CD4-positive, alpha-beta T cell treated with Interferon alpha-2 for 1 hour (primary cell): ENCODE results near the gene SLC10A1.
A peak's percentile ranks its signal among the peaks of the same experiment; 100 is the strongest.

Experiments
- DNase-seq, 2 donors: peaks; one replicate each; pipeline ENCODE4 v3.0.0-alpha.2; 2020 to 2022

Gene SLC10A1

DNA sequence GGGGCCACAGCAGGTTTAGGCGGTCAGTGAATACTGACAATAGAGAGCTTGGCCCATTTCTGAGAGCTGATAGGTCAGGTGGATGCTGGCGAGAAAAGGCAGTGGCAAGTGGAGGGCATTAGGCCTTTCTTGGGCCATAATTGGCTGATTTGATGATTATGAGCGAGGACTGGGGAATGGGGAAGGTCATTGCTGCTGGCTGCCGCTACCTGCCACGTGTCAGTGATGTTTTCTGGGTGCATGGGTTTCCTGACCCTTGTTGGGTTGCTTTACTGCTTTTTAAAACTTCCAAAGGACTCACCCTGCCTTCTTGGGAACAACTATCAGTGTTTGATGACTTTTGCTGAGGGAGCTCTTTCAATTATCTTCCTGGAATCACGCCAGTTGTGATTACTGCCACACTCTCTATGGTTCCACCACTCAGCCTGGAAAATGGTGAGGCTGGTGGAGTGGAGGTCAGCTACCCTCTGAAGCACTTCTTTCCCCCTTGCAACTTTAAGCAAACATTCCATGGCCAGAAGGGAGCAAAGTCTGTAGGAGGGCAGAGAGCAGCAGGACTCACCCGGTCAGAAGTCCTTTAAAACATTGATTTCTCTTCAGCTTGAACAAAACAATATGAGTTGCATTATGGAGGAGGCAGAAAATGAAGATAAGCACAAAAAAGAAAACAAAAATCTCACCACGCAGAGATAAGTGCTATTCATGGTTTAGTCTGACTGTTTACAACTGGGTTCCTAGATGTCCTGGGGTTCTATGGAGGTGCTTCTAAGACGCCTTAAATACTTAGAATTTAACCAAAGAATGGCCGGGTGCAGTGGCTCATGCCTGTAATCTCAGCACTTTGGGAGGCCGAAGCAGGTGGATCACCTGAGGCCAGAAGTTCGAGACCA is 12.1 kb upstream of the SLC10A1 start:
- no peak for DNase-seq

DNA sequence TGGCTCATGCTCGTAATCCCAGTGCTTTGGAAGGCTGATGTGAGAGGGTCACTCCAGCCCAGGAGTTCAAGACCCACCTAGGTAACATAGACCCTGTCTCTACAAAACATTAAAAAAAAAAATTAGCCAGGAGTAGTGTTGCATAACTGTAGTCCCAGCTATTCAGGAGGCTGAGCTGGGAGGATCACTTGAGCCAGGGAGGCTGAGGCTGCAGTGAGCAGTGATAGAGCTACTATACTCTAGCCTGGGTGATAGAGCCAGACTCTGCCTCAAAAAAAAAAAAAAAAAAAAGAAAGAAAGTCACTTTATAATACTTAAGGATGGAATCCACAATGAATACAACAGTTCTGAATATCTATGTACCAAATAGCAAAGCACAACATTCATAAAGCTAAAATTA is 10.2 kb upstream of the SLC10A1 start:
- no peak for DNase-seq

DNA sequence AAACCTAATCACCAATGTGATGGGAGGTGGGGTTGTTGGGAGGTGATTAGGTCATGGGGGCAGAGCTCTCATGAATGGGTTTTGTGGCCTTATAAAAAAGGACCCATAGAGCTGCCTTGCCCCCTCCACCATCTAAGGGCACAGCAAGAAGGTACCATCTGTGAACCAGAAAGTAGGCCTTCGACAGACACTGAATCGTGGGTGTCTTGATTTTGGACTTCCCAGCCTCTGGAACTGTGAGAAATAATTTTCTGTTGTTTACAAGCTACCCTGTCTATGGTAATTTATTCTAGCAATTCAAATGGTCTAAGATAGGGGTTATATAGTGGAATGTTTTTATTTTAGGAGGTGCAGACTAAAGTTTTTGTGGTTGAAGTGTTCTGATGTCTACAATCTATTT is 7.9 kb upstream of the SLC10A1 start:
- no peak for DNase-seq

DNA sequence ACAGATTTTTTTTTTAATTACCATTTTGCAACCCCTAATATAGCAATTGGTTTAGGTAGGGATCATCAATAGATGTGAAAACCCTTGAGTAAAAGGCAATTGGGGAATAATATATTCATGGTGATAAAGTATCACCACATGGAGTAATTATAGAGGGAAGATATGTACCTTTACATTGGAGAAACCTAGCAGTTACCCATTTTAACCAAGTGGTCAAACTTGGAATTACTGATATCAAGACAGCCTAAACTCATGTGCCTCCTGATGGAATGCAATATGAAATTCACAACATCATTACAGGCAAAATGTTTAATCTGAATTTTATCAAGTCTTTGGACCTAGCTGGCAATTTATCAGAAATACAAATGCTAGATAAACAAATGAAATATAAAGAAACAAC is 6.7 kb upstream of the SLC10A1 start:
- DNase-seq = no peak

DNA sequence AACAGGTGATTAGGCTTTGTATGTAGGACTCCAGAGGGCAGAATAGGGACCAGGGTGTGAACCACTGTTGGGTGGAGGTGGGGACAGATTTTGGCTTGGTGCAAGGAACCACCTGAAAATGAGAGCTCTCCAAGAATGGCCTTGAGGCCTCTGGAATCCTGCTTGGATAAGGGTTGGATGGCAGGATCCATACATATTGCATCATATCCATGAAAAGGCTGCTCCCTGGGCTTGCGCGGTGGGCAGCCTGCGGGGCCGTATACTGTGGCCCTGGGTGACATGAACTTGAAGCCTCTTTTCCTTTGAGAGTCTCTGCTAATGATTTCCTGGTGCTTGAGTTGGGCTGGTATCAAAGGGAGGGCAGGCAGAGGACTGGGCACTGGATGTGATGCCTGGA is 1.3 kb upstream of the SLC10A1 start:
- DNase-seq = no peak

DNA sequence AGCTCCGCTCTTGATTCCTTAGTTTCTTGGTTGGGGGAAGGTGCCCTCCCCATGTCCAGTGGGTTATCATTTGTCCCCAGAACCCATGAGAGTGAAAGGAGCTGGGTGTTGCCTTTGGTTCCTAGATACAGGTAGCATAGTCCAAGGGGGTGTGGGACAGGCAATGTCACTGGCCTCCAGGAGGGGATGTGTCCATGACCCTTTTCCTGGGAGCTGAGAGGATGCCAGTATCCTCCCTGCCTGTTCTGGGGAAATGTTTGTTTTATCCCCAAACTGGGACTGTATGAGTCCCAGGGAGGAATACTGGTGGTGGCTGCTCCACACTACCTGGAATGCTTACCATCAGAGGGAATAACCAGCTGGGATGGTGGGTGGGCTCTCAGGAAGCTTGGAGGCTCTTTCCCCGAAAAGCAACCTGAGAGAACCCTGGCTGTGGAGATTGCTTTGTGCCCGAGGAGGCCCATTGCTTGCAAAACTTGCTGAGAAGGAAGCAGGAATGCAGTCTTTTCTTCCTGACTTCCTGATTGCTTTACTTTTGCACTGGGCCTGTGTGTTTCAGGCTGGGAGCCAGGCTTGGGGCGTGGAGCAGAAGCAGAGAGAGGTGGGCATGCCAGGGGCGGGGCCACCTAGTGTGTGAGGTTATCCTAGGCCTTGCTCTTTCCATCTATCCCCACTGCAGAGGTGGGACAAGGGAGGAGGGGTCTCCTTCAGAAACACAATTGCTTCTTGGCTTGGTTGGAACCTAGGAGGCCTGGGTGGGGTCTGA is 715 bp upstream of the SLC10A1 start:
- no peak for DNase-seq

DNA sequence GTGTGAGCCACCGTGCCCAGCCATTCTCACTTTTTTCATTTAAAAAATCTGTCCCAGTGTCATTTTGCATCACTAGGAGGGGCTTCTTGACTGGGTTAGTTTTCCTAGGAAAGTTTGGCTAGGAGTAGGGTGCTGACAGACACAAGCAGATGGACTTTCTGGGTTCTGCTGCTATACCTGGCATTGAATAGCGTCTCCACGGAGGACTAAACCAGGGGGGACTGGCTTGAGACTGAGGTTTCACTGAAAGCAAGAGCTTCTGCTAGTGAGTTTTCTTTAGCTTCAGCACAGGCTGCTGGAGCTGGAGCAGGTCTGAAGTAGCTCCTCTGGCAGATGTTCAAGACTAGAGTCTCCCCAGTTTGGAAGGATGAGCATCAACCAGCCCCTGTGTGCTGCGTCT is 1.4 kb downstream of the SLC10A1 start:
- no peak for DNase-seq

DNA sequence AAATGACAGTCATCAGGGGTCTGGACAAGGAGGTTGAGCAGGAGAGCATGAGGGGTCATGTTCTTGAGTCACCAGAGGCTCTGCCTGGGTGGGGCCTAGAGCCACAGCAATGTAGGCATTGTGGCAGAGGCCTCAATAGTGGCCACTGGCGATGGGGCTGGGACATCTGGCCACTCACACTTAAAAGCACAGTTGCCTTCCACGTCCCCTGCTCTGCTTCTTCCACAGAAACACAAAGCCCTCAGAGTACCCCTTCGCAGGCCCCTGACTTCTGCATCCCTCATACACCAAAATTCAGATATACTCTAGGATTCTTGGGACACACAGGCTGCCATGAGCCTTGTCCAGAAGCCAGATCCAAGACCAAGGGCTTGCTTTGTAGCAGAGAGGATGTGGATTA is 2.2 kb downstream of the SLC10A1 start:
- no peak for DNase-seq

DNA sequence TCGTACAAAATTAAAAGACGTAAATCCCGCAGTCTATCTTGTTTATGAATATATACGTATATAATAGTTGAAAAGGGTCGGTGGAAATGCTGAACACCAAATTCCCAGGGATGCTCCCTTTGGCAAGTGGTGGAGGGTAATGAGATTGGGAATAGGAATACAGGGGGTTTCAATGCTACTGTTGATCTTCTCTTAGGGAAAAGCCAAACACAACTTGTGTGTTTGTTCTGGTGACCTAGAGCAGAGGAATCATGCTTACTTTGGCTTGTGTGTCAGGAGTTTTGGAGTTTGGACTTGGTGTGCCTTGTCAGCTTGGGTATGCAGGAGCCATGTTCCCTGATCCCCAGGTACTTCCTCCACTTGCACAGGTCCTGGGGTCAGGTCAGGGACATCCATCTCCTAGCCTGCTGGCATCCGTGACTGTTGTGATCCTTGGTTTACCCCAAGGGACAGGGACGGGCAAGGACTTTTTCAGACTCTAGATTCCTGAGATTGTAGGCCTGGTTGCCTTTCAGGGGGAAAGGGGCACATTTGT is 4.1 kb downstream of the SLC10A1 start:
- DNase-seq = no peak

DNA sequence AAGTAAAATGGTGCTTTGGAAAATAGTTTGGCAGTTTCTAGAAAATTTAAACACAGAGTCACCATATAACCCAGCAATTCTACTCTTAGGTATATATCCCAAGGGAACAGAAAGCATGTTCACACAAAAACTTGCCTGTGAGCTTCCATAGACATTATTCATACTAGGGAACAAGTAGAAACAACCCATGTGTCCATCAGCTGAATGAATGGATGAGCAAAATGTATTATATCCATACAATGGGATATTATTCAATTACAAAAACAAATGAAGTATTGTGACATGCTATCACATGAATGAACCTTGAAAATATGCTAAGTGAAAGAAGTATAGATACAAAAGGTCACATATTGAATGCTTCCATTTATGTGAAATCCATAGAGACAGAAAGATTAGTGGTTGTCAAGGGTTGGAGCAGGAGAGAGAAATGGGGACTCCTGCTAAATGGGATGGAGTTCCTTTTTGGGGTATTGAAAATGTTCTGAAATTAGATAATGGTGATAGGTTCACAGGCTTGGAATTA is 7.9 kb downstream of the SLC10A1 start:
- no peak for DNase-seq

DNA sequence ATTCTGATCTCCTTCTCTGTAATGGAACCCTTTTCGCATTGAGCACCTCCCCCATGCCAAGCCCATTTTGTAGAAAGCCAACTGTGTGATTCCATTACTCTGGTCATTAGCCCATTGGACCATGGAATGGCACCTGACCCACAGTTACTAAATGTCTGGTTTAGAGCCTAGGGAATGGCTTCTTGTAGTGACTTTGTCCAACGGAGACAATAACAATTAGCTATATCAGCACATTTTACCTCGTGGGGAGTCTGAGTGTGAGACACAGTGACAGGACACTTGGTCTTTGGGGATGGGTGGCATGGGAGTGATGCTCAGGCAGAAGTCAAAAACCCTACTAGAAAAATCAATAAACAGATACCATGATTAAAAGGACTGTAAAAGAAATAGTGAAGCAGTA is 10.4 kb downstream of the SLC10A1 start:
- DNase-seq = no peak

DNA sequence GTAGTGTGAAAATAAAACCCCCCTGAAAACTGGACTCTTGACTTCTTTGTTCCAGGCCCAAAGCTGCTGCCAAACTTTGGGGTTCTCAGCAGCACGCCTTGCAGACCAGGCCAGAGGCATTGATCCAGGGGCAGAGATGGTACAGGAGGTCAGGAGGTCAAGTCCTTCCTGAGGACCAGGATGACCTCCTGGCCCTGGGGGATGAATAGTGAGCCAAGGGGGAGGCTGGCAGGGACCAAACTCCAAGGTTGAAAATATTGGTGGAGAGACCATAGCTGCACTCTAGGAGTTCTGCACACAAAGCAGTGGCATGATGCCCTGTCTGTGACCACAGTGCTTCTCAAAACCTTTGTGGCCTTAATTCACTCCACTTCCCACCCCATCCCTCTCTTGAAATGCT is 12.1 kb downstream of the SLC10A1 start:
- DNase-seq = no peak

DNA sequence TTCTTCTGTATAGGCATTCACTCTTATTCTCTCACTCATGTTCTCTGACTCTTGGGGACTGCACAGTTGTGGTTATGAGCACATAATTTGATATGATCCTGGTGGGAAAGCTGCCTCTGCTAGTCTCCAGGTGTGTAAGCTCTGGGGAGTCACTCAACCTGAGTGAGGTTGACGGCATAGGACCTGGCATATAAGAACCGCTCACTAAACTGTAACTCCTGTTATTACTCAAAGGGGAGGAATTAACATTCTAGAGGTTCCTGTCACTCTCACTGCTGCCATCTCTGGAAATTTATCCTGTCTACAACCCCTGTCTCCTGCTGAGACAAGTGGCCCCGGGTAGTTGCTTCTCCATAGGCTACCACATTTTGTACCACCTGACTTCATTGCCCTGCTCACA is 16.1 kb downstream of the SLC10A1 start:
- no peak for DNase-seq

DNA sequence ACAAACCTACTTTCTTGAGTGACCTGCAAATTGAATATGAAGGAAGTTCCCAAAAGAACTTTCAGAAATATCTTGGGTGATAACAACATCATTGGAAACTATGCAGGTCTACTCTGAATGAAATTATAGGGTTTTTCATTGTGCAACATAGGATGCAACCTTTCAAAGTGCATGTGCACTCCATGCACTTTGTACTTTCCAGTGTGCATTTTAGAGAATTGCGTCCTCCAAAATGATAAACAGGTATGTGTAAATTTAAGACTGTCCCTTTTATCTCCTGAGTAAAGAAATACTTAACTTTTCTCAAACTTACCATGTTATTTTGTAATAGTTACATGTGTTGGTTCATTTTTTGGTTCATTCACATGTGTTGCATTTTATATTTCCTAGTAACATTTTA is 16.9 kb downstream of the SLC10A1 start:
- DNase-seq = no peak

DNA sequence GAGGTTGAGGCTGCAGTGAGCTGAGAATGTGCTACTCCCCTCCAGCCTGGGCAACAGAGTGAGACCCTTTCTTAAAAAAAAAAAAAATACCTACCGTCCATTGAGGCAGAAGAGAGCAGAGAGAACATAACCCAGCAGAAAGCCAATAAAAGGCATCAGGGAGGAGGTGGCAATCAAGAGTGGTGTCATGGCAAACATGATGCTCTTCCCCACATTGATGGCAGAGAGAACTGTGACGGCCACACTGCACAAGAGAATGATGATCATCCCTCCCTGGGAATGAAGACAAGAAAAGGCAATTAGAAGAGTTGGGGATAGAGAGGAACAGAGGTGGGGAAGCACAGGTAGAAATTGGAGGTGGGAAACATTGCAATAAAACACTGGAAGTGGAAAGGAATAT is 18.0 kb downstream of the SLC10A1 start:
- DNase-seq = no peak

DNA sequence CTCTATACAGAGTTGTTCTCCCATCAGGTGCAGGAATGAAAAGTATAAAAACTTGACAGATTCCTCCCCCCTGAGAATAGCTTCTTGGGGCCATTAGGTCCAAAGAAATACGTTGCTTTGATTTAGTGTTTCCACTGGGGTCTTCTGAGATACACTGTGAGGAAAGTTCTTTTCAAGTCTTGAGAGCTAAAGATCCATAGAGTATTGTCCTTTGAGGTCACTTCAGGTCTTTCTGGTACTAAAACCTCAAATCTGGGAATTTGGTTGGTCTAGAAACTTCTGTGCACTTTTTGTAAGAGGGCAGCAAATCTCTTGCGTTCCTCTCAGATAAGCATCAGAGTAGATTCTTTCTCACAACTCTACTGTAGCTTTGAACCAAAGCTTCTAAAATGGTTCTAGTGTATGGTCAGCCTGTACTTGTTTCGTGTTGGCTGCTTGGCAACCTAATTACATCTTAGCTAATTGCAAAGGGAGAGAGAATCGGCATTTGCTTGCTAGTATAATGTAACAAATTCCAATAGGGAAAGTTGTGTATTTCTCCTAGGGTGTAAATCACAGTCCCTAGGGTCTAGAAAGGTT is 20.1 kb downstream of the SLC10A1 start:
- DNase-seq = peak in 1 of 2 donors; percentile 21

DNA sequence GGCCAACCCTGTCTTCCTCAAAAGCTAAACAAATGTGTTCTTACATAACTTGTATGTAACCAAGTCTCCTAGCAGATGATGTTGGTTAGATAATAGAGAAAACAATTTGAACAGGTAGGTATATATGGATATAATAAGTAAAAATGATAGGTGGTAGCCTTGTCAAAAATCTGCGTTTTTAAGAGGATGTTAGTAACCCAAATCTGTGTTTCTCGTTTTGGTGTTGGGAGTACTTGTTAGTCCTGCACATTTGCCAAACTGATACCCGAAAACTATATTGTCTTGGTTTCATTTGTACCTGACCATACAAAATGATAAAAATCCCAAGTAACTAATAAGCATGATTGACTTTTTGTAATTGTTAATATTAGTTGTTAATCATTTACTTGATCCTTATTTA is 22.0 kb downstream of the SLC10A1 start:
- DNase-seq = no peak

DNA sequence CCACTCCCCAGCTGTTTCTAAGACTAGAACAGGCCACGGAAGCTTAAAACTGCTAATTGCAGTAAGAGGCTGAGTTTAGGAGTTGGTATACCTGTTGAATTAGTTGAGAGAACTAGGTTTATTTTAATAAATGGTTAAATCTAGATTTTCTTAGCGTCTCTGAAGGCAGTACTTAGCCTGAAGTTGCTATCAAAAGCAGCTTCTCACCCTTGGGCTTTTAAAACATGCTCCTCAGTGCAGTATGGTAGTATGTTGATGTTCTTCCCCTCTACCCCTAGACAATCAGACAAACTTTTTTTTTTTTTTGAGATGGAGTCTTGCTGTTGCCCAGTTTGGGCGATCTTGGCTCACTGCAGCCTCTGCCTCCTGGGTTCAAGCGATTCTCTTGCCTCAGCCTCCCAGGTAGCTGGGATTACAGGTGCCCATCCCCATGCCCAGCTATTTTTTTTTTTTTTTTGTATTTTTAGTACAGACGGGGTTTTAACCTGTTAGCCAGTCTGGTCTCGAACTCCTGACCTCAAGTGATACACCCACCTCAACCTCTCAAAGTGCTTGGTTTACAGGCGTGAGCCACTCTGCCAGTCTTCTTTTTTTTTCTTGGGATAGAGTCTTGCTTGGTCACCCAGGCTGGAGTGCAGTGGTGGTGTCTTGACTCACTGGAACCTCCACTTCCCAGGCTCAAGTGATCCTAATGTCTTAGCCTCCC is 23.3 kb downstream of the SLC10A1 start:
- peak in 1 of 2 donors; percentile 32 for DNase-seq

DNA sequence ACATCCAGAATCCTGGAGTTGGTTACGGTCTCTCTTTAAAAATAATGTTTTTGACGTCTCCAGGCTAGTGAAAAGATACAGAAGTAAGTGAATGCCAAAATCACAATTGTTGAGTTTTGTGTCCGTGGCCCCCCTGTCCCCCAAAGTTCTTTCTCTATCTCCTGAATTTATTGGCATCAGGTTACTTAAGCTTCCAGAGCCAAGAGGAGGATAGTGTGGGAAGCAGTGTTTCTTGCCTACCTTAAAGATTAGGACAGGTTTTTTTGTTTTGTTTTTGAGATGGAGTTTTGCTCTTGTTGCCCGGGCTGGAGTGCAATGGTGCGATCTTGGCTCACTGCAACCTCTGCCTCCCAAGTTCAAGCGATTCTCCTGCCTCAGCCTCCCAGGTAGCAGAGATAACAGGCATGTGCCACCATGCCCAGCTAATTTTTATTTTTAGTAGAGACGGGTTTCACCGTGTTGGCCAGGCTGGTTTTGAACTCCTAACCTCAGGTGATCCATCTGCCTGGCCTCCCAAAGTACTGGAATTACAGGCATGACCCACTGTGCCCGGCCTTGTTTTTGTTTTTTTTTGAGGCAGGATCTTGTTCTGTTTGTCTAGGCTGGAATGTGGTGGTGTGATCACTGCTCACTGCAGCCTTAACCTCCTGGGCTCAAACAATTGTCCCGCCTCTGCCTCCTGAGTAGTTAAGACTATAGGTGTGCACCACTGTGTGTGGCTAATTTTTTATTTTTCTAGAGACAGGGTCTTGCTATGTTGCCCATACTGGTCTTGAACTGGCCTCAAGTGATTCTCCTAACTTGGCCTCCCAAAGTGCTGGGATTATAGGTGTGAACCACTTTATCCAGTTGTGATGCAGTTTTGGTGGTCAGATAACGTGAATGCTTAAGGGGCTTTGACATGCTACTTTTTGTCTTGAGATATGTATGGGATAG is 24.7 kb downstream of the SLC10A1 start:
- DNase-seq = no peak

DNA sequence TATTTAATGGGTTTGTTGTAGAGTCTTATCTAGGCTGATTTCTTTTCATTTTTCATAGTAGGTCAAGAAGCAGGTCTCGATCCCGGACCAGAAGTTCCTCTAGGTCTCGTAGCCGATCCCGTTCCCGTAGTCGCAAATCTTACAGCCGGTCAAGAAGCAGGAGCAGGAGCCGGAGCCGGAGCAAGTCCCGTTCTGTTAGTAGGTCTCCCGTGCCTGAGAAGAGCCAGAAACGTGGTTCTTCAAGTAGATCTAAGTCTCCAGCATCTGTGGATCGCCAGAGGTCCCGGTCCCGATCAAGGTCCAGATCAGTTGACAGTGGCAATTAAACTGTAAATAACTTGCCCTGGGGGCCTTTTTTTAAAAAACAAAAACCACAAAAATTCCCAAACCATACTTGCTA is 25.9 kb downstream of the SLC10A1 start:
- DNase-seq = no peak

DNA sequence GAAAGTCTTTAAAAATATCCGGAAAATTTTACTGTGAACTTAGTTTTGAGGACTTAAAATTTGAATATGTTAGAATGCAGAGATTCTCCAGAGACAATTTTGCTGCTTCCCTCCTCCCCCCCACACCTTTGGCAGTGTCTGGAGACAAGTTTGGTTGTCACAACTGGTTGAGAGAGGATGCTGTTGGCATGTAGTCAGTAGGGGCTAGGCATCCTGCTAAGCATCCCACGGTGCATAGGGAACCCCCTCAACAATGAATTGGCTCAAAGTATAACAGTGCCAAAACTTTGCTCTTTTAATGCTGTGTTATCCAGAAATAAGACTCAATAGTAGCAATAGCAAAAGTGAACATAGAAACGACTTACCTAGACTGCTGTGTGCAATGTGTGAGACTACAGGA is 26.5 kb downstream of the SLC10A1 start:
- no peak for DNase-seq

DNA sequence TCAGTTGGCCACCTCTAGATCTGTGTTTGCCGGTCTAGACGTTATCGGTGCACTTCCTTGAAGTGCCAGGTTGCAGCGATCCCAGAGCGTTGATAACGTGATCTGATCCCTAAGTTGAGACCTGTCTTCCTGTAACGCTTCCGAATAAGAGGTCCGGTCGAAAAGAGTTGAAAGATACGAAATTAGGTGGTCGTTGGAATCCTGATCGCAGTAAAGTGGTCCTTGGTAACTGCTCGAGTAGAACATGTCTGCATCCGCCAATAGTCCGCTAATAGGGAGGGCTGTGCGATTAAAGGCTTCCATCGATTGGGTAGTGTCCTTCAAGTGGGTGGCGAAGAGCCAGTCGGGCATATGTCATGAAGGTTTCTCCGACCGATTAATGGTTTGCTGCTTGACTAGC is 27.4 kb downstream of the SLC10A1 start:
- no peak for DNase-seq
